PC-9 (cell line): ENCODE results near the gene VEPH1. TPM values are rescaled to one million over a fixed set of nuclear protein-coding genes. Genes with fewer than 3 reads are reported as not detected.

Source experiments
- BruUV-seq: library from RNA; stranded (reverse); fragments of 400-500 nt; replicated peaks from 2 replicates; lab custom pipeline; 2021; lab: Mats Ljungman, UMichigan
- CTCF ChIA-PET: fragments of 300-600 bp; sonication (Branson Sonifier 250); formaldehyde crosslinking; loops from one replicate; lab custom pipeline; 2022; ENCODE audit warnings: antibody characterized with exemption; lab: Charles Lee
- POLR2A ChIA-PET: fragments of 300-600 bp; sonication (Branson Sonifier 250); formaldehyde crosslinking; loops from one replicate; lab custom pipeline; 2022; ENCODE audit warnings: antibody characterized with exemption; ENCODE audit not compliant: unreplicated experiment; lab: Charles Lee
- DNase-seq, 2 experiments: peaks; one replicate each; pipeline versions ENCODE4 v3.0.0 to v3.0.0-alpha.2; 2015 to 2022; ENCODE audit warnings: mixed read lengths in 1 of 2
- H2AFZ ChIP-seq: fragments of 200-600 bp; sonication (generic); 2 replicates; pipeline ENCODE4 v1.8.1; 2017; ENCODE audit warnings: antibody characterized with exemption
- H3F3A ChIP-seq: fragments of 200-600 bp; sonication (generic); 2 replicates; pipeline ENCODE4 v1.8.1; 2017; ENCODE audit warnings: antibody characterized with exemption, mild to moderate bottlenecking, low read depth; ENCODE audit not compliant: insufficient read depth
- H3K27ac ChIP-seq: fragments of 200-600 bp; sonication (generic); 2 replicates; pipeline ENCODE4 v1.6.1; 2016; ENCODE audit warnings: mixed run types
- H3K27me3 ChIP-seq: fragments of 200-600 bp; sonication (generic); 2 replicates; pipeline ENCODE4 v1.6.1; 2016; ENCODE audit warnings: low read depth, mixed run types; ENCODE audit not compliant: insufficient read depth
- H3K36me3 ChIP-seq: fragments of 200-600 bp; sonication (generic); 2 replicates; pipeline ENCODE4 v1.6.1; 2016; ENCODE audit warnings: low read depth, mixed run types
- H3K4me1 ChIP-seq: fragments of 200-600 bp; sonication (generic); replicated peaks from 2 replicates; pipeline ENCODE4 v1.6.1; 2016; ENCODE audit warnings: mixed run types; ENCODE audit not compliant: insufficient read depth
- H3K4me2 ChIP-seq: fragments of 200-600 bp; sonication (generic); 2 replicates; pipeline ENCODE4 v1.6.1; 2017; ENCODE audit warnings: mixed run types
- H3K4me3 ChIP-seq: fragments of 200-600 bp; sonication (generic); 2 replicates; pipeline ENCODE4 v1.6.1; 2016; ENCODE audit warnings: mixed run types
- H3K79me2 ChIP-seq: fragments of 200-600 bp; sonication (generic); 2 replicates; pipeline ENCODE4 v1.6.1; 2017; ENCODE audit warnings: low read depth, mixed run types
- H3K9me2 ChIP-seq: fragments of 200-600 bp; sonication (generic); 2 replicates; pipeline ENCODE4 v1.8.1; 2017; ENCODE audit warnings: mild to moderate bottlenecking; ENCODE audit not compliant: insufficient read depth
- H3K9me3 ChIP-seq: fragments of 200-600 bp; sonication (generic); 2 replicates; pipeline ENCODE4 v1.8.1; 2016; ENCODE audit warnings: low read depth; ENCODE audit not compliant: insufficient read depth
- H4K20me1 ChIP-seq: fragments of 200-600 bp; sonication (generic); 2 replicates; pipeline ENCODE4 v1.8.1; 2017; ENCODE audit not compliant: insufficient read depth
- CTCF ChIP-seq: fragments of 200-600 bp; sonication (generic); conservative IDR thresholded peaks from 2 replicates; pipeline ENCODE4 v1.6.1; 2017; ENCODE audit warnings: mixed run types, antibody characterized with exemption, mild to moderate bottlenecking, moderate library complexity
- EZH2 ChIP-seq: fragments of 200-600 bp; sonication (generic); IDR thresholded peaks from 2 replicates; pipeline ENCODE4 v1.8.0; 2017; ENCODE audit warnings: antibody characterized with exemption, low read depth
- intact Hi-C: fragments of 100-400 bp; cut with micrococcal nuclease; formaldehyde crosslinking; loops from one replicate; pipeline ENCODE4 v1.10.0; 2022; ENCODE audit not compliant: unreplicated experiment
- total RNA-seq: library from RNA; stranded (reverse); gene quantifications from 2 replicates; pipeline ENCODE4 v1.2.3, GENCODE V29; 2021

Gene VEPH1
- total RNA-seq, 1 experiment from 2014 or later, result 4.0 TPM

- Histone ChIP-seq H3K79me2 (no peaks in the 10 kb centered on the region), H3K9me2 (no peaks in the 10 kb centered on the region), H3K4me2 (no peak overlapping the region), H3K36me3 (no peaks in the 10 kb centered on the region), H4K20me1 (no peaks in the 10 kb centered on the region), H3K4me1 (no peaks in the 10 kb centered on the region), H3K27me3 (no peaks in the 10 kb centered on the region), H3K27ac (no peak overlapping the region), H2AFZ (no peak overlapping the region), H3F3A (no peaks in the 10 kb centered on the region), H3K4me3 (no peak overlapping the region), H3K9me3 (no peaks in the 10 kb centered on the region; the same call in 1 of the 2 replicates)
- intact Hi-C loops, result no loop called here
- TF ChIP-seq CTCF (no peak), EZH2 (no peak)
- ChIA-PET POLR2A (no interaction called here), CTCF (no interaction called here)
- no TSS peak for BruUV-seq
- DNase-seq, result no peak
These were observed 12.1 kb downstream of the VEPH1 start for GRCh38 chr3:157491136-157491535.

- no peaks in the 10 kb centered on the region for H3K36me3 ChIP-seq
- no peak for DNase-seq
- intact Hi-C loops, result no loop called here
- no peak overlapping the region for H3K27ac ChIP-seq
- no peaks in the 10 kb centered on the region for H3F3A ChIP-seq
- ChIA-PET CTCF (no interaction called here), POLR2A (no interaction called here)
- H3K9me2 ChIP-seq, result no peaks in the 10 kb centered on the region
- H2AFZ ChIP-seq, result 0 out of 2 replicates have a peak overlapping the region, but pooled peaks have one; percentile 23
- no peaks in the 10 kb centered on the region for H3K4me1 ChIP-seq
- no peak overlapping the region for H3K4me2 ChIP-seq
- H3K4me3 ChIP-seq, result no peak overlapping the region
- no peaks in the 10 kb centered on the region; the same call in 1 of the 2 replicates for H3K9me3 ChIP-seq
- BruUV-seq, result no TSS peak
- H3K27me3 ChIP-seq, result no peaks in the 10 kb centered on the region
- H3K79me2 ChIP-seq, result no peaks in the 10 kb centered on the region
- TF ChIP-seq CTCF (no peak), EZH2 (no peak)
- no peaks in the 10 kb centered on the region for H4K20me1 ChIP-seq
These were observed 15.1 kb downstream of the VEPH1 start for GRCh38 chr3:157488144-157488543.

- POLR2A ChIA-PET, result no interaction called here
- Histone ChIP-seq H3K4me2 (no peak overlapping the region), H3K4me3 (no peak overlapping the region), H3K27ac (no peak overlapping the region), H3F3A (no peaks in the 10 kb centered on the region), H3K79me2 (no peaks in the 10 kb centered on the region), H3K36me3 (no peaks in the 10 kb centered on the region), H3K9me2 (no peaks in the 10 kb centered on the region), H2AFZ (no peak overlapping the region), H4K20me1 (no peaks in the 10 kb centered on the region), H3K4me1 (no peaks in the 10 kb centered on the region), H3K27me3 (no peaks in the 10 kb centered on the region), H3K9me3 (no peaks in the 10 kb centered on the region; the same call in 1 of the 2 replicates)
- CTCF ChIA-PET, result no interaction called here
- BruUV-seq, result no TSS peak
- no peak for DNase-seq
- TF ChIP-seq CTCF (no peak), EZH2 (no peak)
- intact Hi-C loops, result no loop called here
These were observed 15.9 kb downstream of the VEPH1 start for GRCh38 chr3:157487339-157487738.
